GM12875 (cell line): Measurements from ENCODE around the gene RASA3.

Experiments
- H3K4me3 ChIP-seq: one replicate; pipeline ENCODE4 v1.5.1; 2011; ENCODE audit warnings: low read depth, low read length, control low read depth
- TF ChIP-seq, protein P1 (sequence below): IDR thresholded peaks from 2 replicates; pipeline ENCODE4 v1.5.1; 2011; ENCODE audit warnings: low read depth, mild to moderate bottlenecking, control low read depth, inconsistent platforms, low read length, moderate library complexity, borderline replicate concordance; ENCODE audit not compliant: insufficient read depth

RASA3 gene

DNA sequence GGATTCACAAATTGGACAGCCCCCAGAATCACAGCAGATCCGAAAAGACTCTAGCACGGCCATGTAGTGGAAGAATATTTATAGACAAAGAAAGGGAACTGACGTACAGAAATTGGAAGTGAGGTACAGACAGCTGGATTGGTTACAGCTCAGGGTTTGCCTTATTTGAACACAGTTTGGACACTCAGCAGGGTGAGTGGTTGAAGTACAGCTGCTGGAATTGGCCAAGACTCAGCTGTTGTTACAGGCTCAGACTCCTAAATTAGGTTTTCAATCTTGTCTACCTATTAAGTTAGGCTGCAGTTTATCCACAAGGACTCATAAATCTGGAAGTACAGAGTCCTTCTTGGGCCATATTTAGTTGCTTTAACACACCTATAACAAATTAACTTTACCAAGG is 40.8 kb upstream of the RASA3 start:
- TF ChIP-seq, protein P1, sequence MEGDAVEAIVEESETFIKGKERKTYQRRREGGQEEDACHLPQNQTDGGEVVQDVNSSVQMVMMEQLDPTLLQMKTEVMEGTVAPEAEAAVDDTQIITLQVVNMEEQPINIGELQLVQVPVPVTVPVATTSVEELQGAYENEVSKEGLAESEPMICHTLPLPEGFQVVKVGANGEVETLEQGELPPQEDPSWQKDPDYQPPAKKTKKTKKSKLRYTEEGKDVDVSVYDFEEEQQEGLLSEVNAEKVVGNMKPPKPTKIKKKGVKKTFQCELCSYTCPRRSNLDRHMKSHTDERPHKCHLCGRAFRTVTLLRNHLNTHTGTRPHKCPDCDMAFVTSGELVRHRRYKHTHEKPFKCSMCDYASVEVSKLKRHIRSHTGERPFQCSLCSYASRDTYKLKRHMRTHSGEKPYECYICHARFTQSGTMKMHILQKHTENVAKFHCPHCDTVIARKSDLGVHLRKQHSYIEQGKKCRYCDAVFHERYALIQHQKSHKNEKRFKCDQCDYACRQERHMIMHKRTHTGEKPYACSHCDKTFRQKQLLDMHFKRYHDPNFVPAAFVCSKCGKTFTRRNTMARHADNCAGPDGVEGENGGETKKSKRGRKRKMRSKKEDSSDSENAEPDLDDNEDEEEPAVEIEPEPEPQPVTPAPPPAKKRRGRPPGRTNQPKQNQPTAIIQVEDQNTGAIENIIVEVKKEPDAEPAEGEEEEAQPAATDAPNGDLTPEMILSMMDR, result no peak

DNA sequence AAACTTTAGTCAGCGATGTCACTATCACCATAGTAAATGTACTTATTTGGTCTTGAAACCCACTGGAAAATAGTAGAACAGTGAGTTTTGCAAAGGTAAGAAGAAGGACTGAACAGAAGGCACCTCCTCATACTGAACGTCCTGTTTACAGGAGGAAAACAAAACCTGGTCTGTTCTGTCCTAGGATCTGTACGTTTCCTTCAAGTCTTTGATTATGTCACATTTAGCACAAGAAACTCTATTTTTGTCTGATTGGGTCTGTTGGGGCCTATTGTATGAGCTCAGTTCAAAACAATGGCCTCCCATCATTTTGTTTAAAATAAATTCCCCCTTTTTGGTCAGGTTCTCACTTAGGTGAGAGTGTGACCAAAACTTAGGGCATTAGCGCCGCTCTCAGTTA is 35.5 kb upstream of the RASA3 start:
- H3K4me3 ChIP-seq, result no peak overlapping the region
- TF ChIP-seq, protein P1, result no peak

More for the DNA sequence above, 40.8 kb upstream of the RASA3 start:
- H3K4me3 ChIP-seq, result no peak overlapping the region

DNA sequence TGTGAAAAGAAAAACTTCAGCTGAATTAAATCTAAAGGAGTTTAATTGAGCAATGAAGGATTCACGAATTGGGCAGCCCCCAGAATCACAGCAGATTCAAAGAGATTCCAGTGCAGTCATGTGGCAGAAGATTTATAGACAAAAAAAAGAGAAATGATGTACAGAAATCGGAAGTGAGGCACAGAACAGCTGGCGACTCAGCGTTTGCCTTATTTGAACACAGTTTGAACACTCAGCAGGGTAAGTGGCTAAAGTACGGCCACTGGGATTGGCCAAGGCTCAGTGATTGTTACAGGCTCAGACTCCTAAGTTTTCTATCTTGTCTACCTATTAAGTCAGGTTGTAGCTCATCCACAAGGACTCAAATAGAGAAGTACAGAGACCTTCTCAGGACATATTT is 35.0 kb upstream of the RASA3 start:
- no peak overlapping the region for H3K4me3 ChIP-seq
- TF ChIP-seq, protein P1, result no peak

GRCh38 chr13:114166381-114167131 is 34.1 kb upstream of the RASA3 start:
- TF ChIP-seq, protein P1, result no peak
- no peak overlapping the region for H3K4me3 ChIP-seq

- TF ChIP-seq, protein P1, result no peak
- H3K4me3 ChIP-seq, result no peak overlapping the region
Measured at GRCh38 chr13:114164681-114165429, 32.4 kb upstream of the RASA3 start.

- TF ChIP-seq, protein P1, result no peak
- no peak overlapping the region for H3K4me3 ChIP-seq
Measured at GRCh38 chr13:114164053-114164452, 31.6 kb upstream of the RASA3 start.

- TF ChIP-seq, protein P1, result no peak
- no peak overlapping the region for H3K4me3 ChIP-seq
Measured at GRCh38 chr13:114162533-114162922, 30.1 kb upstream of the RASA3 start.
